Measurements from ENCODE around the gene MAGEB2.
"Not testable (repeated sequence)": the region's sequence is repeated elsewhere in the genome, so short reads cannot be mapped to it uniquely, and the experiment has no call there.

MAGEB2 gene

GRCh38 chrX:30215357-30215843 lies at the start of gene MAGEB2:
Gene MAGEB2 (plus strand): TSS chrX:30215563. CDS start chrX:30218581, 3,018 bp downstream.
- Mint-ChIP-seq H3K9me3 (no peaks in the 10 kb centered on the region), H3K4me3 (no peak within 1 kb of the TSS), H3K27ac (ENCODE audit: low read depth) (no peak within 1 kb of the TSS), H3K27me3 (no peaks in the 10 kb centered on the region), H3K36me3 (ENCODE audit: insufficient read depth) (no peaks in the 10 kb centered on the region), H3K4me1 (no peaks in the 10 kb centered on the region)
- ATAC-seq (replicated peaks; ENCODE audit: extremely low read depth, poor library complexity, severe bottlenecking) = no peak
- no peak for DNase-seq (ENCODE audit: low spot score in 2 of 2)

DNA sequence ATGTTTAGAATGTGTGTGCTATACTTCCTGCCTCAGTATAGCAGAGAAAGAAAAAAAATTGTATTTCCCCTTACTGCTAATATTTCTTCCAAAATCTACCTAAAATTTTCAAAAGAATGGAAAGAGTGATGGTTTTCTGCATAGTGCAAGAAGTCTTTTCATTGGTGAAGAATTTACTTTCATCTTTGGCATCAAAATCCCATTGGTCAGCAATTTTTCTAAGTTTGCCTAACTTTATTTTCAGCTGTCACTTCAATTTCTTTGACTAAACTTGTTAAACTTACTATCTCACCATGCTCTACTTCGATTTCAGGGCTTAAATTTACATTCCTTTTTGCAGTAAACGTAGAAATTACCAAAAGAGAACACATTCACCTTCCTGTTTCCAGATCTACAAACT lies 44.5 kb upstream of the MAGEB2 start:
- H3K36me3 Mint-ChIP-seq (ENCODE audit: insufficient read depth) = no peaks in the 10 kb centered on the region
- no peak overlapping the region for H3K4me3 Mint-ChIP-seq
- ATAC-seq (replicated peaks; ENCODE audit: extremely low read depth, poor library complexity, severe bottlenecking) = no peak
- H3K27me3 Mint-ChIP-seq = no peaks in the 10 kb centered on the region
- no peaks in the 10 kb centered on the region for H3K4me1 Mint-ChIP-seq
- no peak for DNase-seq (ENCODE audit: low spot score in 2 of 2)
- peaks cover 5% of the 10 kb centered on the region for H3K9me3 Mint-ChIP-seq
- H3K27ac Mint-ChIP-seq (ENCODE audit: low read depth) = no peak overlapping the region

DNA sequence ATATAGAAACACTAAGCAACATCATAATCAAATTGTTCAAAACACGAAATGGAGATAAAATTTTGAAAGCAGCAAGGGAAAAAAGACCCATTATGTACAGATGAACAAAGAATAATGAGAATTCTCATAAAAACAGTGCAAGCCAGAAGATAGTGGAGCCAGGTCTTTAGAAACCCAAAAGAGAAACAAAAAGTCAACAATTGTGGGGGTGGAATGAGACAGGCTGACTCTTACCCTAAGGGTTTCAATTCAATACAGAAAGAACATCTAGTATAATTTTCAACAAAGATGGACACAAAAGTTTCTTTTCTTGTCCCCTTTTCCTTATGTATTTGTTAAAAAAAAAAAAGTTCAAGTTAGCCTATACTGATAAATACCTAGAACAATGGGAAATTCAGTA lies 34.0 kb upstream of the MAGEB2 start:
- Mint-ChIP-seq H3K9me3 (peaks cover 11% of the 10 kb centered on the region), H3K27me3 (no peaks in the 10 kb centered on the region), H3K27ac (ENCODE audit: low read depth) (no peak overlapping the region), H3K36me3 (ENCODE audit: insufficient read depth) (no peaks in the 10 kb centered on the region), H3K4me3 (no peak overlapping the region), H3K4me1 (no peaks in the 10 kb centered on the region)
- ATAC-seq (replicated peaks; ENCODE audit: extremely low read depth, poor library complexity, severe bottlenecking) (no peak), DNase-seq (ENCODE audit: low spot score in 2 of 2) (no peak)

GRCh38 chrX:30183554-30183953 lies 31.8 kb upstream of the MAGEB2 start:
- Mint-ChIP-seq H3K36me3 (ENCODE audit: insufficient read depth) (no peaks in the 10 kb centered on the region), H3K27me3 (no peaks in the 10 kb centered on the region), H3K9me3 (peaks cover 9% of the 10 kb centered on the region), H3K4me1 (no peaks in the 10 kb centered on the region), H3K4me3 (no peak overlapping the region), H3K27ac (ENCODE audit: low read depth) (no peak overlapping the region)
- ATAC-seq (replicated peaks; ENCODE audit: extremely low read depth, poor library complexity, severe bottlenecking) = no peak
- no peak for DNase-seq (ENCODE audit: low spot score in 2 of 2)

- Mint-ChIP-seq H3K4me1 (no peaks in the 10 kb centered on the region), H3K27me3 (no peaks in the 10 kb centered on the region), H3K27ac (ENCODE audit: low read depth) (no peak overlapping the region), H3K4me3 (no peak overlapping the region), H3K9me3 (peaks cover 7% of the 10 kb centered on the region), H3K36me3 (ENCODE audit: insufficient read depth) (no peaks in the 10 kb centered on the region)
- DNase-seq (ENCODE audit: low spot score in 2 of 2) = no peak
- ATAC-seq (replicated peaks; ENCODE audit: extremely low read depth, poor library complexity, severe bottlenecking) = no peak
Measured at GRCh38 chrX:30190426-30190825, 24.9 kb upstream of the MAGEB2 start.

GRCh38 chrX:30193910-30194309 lies 21.5 kb upstream of the MAGEB2 start:
- not testable (repeated sequence) for ATAC-seq (replicated peaks; ENCODE audit: extremely low read depth, poor library complexity, severe bottlenecking); H3K27me3 Mint-ChIP-seq; H3K27ac Mint-ChIP-seq (ENCODE audit: low read depth)

DNA sequence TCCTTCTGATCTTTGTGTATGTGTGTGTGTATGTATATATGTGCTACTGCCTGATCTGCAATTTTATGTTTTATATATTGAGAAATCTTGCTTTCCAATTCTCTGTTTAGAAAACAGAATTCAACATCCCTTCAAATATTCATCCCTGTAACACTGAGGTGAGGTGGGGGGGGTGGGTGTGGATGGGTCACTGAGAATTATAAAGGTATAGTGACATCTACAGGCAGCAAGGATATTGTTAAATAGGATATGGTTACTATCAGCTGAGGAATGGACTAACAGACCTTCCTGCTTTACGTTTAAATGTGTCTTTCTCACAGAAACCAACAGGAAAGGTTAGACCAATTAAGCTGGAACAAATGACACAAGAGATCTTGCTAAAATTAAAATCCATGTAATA lies 19.0 kb upstream of the MAGEB2 start:
- Mint-ChIP-seq H3K9me3 (peaks cover 13% of the 10 kb centered on the region), H3K4me3 (no peak overlapping the region), H3K27ac (ENCODE audit: low read depth) (no peak overlapping the region), H3K27me3 (no peaks in the 10 kb centered on the region), H3K4me1 (no peaks in the 10 kb centered on the region), H3K36me3 (ENCODE audit: insufficient read depth) (no peaks in the 10 kb centered on the region)
- ATAC-seq (replicated peaks; ENCODE audit: extremely low read depth, poor library complexity, severe bottlenecking) (no peak), DNase-seq (ENCODE audit: low spot score in 2 of 2) (no peak)

More at GRCh38 chrX:30193910-30194309, 21.5 kb upstream of the MAGEB2 start:
- not testable (repeated sequence) for H3K4me3 Mint-ChIP-seq; H3K36me3 Mint-ChIP-seq (ENCODE audit: insufficient read depth); H3K4me1 Mint-ChIP-seq; H3K9me3 Mint-ChIP-seq; DNase-seq (ENCODE audit: low spot score in 2 of 2)

- H3K27me3 Mint-ChIP-seq = no peaks in the 10 kb centered on the region
- ATAC-seq (replicated peaks; ENCODE audit: extremely low read depth, poor library complexity, severe bottlenecking) (no peak), DNase-seq (ENCODE audit: low spot score in 2 of 2) (no peak)
- H3K36me3 Mint-ChIP-seq (ENCODE audit: insufficient read depth) = no peaks in the 10 kb centered on the region
- H3K9me3 Mint-ChIP-seq = no peaks in the 10 kb centered on the region
- H3K4me1 Mint-ChIP-seq = no peaks in the 10 kb centered on the region
- no peak overlapping the region for H3K27ac Mint-ChIP-seq (ENCODE audit: low read depth)
- no peak overlapping the region for H3K4me3 Mint-ChIP-seq
Measured at GRCh38 chrX:30212172-30212571, 3.2 kb upstream of the MAGEB2 start.

DNA sequence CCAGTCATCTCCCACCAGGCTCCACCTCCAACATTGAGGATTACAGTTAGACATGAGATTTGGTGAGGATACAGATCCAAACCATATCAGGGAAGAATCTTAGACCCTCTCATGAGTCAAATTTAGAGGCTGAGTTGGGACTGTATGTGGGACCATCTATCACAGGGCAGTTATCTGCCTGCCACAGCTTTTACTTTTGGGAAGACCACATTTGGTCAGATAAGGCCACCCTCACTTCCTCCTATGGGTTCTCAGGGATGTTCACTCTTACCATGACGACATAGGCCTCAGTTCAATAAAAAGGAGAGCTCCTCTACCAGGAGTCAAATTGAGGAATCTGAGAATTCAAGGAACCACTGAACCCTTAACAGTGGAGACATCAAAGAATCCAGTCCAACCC lies 2.1 kb downstream of the MAGEB2 start:
- Mint-ChIP-seq H3K4me3 (no peak overlapping the region), H3K9me3 (no peaks in the 10 kb centered on the region), H3K4me1 (no peaks in the 10 kb centered on the region), H3K27ac (ENCODE audit: low read depth) (no peak overlapping the region), H3K27me3 (no peaks in the 10 kb centered on the region), H3K36me3 (ENCODE audit: insufficient read depth) (no peaks in the 10 kb centered on the region)
- DNase-seq (ENCODE audit: low spot score in 2 of 2) = no peak
- no peak for ATAC-seq (replicated peaks; ENCODE audit: extremely low read depth, poor library complexity, severe bottlenecking)

- Mint-ChIP-seq H3K27ac (ENCODE audit: low read depth) (no peak overlapping the region), H3K27me3 (no peaks in the 10 kb centered on the region)
Measured at GRCh38 chrX:30219372-30219771, 4.0 kb downstream of the MAGEB2 start.

DNA sequence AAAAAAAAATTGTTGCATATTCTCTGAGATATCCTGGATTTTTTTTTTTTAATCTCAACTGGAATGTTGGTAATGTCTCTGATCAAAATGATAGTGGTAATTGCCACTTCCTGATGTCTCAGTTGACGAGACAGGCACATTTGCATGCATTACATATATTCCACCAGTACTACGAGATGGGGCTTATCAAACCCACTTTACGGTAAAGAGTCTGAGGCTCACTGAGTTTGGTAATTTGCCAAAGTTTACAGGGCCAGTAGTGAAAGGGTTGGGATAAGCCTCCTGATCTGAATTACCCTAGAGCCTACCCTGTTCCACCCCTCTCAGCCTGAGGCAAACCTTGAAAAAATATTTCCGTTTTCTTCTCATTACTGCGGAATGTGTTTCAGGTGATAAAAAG lies 5.3 kb downstream of the MAGEB2 start:
- Mint-ChIP-seq H3K4me3 (no peak overlapping the region), H3K4me1 (no peaks in the 10 kb centered on the region), H3K27ac (ENCODE audit: low read depth) (no peak overlapping the region), H3K27me3 (no peaks in the 10 kb centered on the region), H3K36me3 (ENCODE audit: insufficient read depth) (no peaks in the 10 kb centered on the region), H3K9me3 (no peaks in the 10 kb centered on the region)
- ATAC-seq (replicated peaks; ENCODE audit: extremely low read depth, poor library complexity, severe bottlenecking) = no peak
- no peak for DNase-seq (ENCODE audit: low spot score in 2 of 2)

More at GRCh38 chrX:30219372-30219771, 4.0 kb downstream of the MAGEB2 start:
- ATAC-seq (replicated peaks; ENCODE audit: extremely low read depth, poor library complexity, severe bottlenecking) (no peak), DNase-seq (ENCODE audit: low spot score in 2 of 2) (no peak)
- no peaks in the 10 kb centered on the region for H3K9me3 Mint-ChIP-seq
- H3K36me3 Mint-ChIP-seq (ENCODE audit: insufficient read depth) = no peaks in the 10 kb centered on the region
- H3K4me1 Mint-ChIP-seq = no peaks in the 10 kb centered on the region
- H3K4me3 Mint-ChIP-seq = no peak overlapping the region

GRCh38 chrX:30224536-30224935 lies 9.2 kb downstream of the MAGEB2 start:
- DNase-seq (ENCODE audit: low spot score in 2 of 2) = no peak
- Mint-ChIP-seq H3K4me1 (no peaks in the 10 kb centered on the region), H3K27me3 (no peaks in the 10 kb centered on the region), H3K27ac (ENCODE audit: low read depth) (no peak overlapping the region), H3K36me3 (ENCODE audit: insufficient read depth) (no peaks in the 10 kb centered on the region), H3K4me3 (no peak overlapping the region), H3K9me3 (no peaks in the 10 kb centered on the region)
- no peak for ATAC-seq (replicated peaks; ENCODE audit: extremely low read depth, poor library complexity, severe bottlenecking)

DNA sequence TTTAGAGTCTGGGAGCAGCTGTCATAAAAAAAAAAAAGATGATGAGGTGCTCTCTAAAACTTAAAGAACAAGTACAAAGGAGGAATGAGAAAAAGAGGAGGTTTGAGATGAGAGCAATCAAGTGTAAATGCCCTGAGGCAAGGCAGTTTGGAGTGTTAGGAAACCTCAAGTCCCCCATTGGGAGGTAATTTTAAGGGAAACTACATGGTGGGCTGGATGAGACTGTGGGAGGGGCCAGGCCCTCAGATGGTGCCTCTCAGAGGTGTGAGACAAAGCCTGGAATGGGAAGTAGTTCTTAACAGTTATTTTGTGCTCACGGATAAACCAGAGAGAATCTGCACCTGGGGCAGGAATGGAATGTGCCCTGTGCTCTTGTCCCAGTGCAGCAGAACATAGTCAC lies 13.2 kb downstream of the MAGEB2 start:
- Mint-ChIP-seq H3K9me3 (no peaks in the 10 kb centered on the region), H3K4me1 (no peaks in the 10 kb centered on the region), H3K36me3 (ENCODE audit: insufficient read depth) (no peaks in the 10 kb centered on the region), H3K27me3 (no peaks in the 10 kb centered on the region), H3K27ac (ENCODE audit: low read depth) (no peak overlapping the region), H3K4me3 (no peak overlapping the region)
- no peak for ATAC-seq (replicated peaks; ENCODE audit: extremely low read depth, poor library complexity, severe bottlenecking)
- DNase-seq (ENCODE audit: low spot score in 2 of 2) = no peak

DNA sequence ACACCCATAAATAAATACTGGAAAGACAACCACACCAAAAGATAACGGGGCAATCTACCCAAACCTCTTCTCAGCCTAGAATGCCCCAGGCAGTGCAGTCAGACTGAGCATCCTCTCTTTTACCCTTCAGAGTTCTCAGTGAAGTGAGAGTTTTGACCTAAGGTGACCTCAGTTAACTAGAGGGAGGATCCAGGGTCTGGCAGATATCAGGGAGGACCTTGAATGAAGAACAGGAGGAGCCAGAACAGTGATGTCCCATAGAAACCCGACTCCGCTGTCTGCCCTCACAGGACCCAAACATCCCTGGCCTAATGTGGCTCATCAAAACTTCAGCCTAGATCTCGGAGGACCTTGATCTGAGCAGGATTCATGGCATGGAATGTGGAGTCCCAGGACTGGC lies 15.0 kb downstream of the MAGEB2 start, which contains the start of gene MAGEB3:
MAGEB3 (plus strand) TSS at position 263 of the 400 bp plus-strand sequence. CDS start 5,268 bp downstream, outside the sequence.
- Mint-ChIP-seq H3K27me3 (no peaks in the 10 kb centered on the region), H3K36me3 (ENCODE audit: insufficient read depth) (no peaks in the 10 kb centered on the region), H3K27ac (ENCODE audit: low read depth) (no peak within 1 kb of the TSS), H3K4me1 (no peaks in the 10 kb centered on the region), H3K9me3 (no peaks in the 10 kb centered on the region), H3K4me3 (no peak within 1 kb of the TSS)
- ATAC-seq (replicated peaks; ENCODE audit: extremely low read depth, poor library complexity, severe bottlenecking) (no peak), DNase-seq (ENCODE audit: low spot score in 2 of 2) (no peak)

All from central memory CD8-positive, alpha-beta T cell (primary cell).